GM18526 (cell line): ENCODE measurements around the gene CRYGD.

ENCODE experiments used
- POLR2A ChIP-seq: IDR thresholded peaks from 3 replicates; pipeline ENCODE4 v1.6.1; 2011; ENCODE audit not compliant: insufficient read length; ENCODE audit errors: extremely low read depth

CRYGD gene

GRCh38 chr2:208099682-208100470 is 24.4 kb downstream of the CRYGD start:
- TF ChIP-seq POLR2A, result no peak

GRCh38 chr2:208098267-208098666 is 26.1 kb downstream of the CRYGD start:
- no peak for TF ChIP-seq POLR2A

GRCh38 chr2:208097801-208098200 is 26.5 kb downstream of the CRYGD start:
- no peak for TF ChIP-seq POLR2A

- TF ChIP-seq POLR2A, result no peak
Measured at GRCh38 chr2:208097313-208097712, 27.0 kb downstream of the CRYGD start.

- TF ChIP-seq POLR2A, result no peak
Measured at GRCh38 chr2:208096080-208096479, 28.2 kb downstream of the CRYGD start.

GRCh38 chr2:208093128-208093527 is 31.2 kb downstream of the CRYGD start:
- no peak for TF ChIP-seq POLR2A

GRCh38 chr2:208092093-208092832 is 32.1 kb downstream of the CRYGD start:
- TF ChIP-seq POLR2A, result no peak

- no peak for TF ChIP-seq POLR2A
Measured at GRCh38 chr2:208090420-208090819, 33.9 kb downstream of the CRYGD start.

GRCh38 chr2:208086029-208086428 is 38.3 kb downstream of the CRYGD start:
- no peak for TF ChIP-seq POLR2A

GRCh38 chr2:208083807-208084206 is 40.5 kb downstream of the CRYGD start:
- no peak for TF ChIP-seq POLR2A

GRCh38 chr2:208077276-208077675 is 47.0 kb downstream of the CRYGD start:
- no peak for TF ChIP-seq POLR2A

- TF ChIP-seq POLR2A, result no peak
Measured at GRCh38 chr2:208074610-208075356, 49.5 kb downstream of the CRYGD start.

GRCh38 chr2:208072250-208072892 is 52.0 kb downstream of the CRYGD start:
- no peak for TF ChIP-seq POLR2A
